ENCODE measurements around the gene KCTD4.

- TF ChIP-seq EP300 (IDR thresholded peaks at IDR 0.05) = no peak
- TF ChIP-seq, protein P1, sequence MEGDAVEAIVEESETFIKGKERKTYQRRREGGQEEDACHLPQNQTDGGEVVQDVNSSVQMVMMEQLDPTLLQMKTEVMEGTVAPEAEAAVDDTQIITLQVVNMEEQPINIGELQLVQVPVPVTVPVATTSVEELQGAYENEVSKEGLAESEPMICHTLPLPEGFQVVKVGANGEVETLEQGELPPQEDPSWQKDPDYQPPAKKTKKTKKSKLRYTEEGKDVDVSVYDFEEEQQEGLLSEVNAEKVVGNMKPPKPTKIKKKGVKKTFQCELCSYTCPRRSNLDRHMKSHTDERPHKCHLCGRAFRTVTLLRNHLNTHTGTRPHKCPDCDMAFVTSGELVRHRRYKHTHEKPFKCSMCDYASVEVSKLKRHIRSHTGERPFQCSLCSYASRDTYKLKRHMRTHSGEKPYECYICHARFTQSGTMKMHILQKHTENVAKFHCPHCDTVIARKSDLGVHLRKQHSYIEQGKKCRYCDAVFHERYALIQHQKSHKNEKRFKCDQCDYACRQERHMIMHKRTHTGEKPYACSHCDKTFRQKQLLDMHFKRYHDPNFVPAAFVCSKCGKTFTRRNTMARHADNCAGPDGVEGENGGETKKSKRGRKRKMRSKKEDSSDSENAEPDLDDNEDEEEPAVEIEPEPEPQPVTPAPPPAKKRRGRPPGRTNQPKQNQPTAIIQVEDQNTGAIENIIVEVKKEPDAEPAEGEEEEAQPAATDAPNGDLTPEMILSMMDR (IDR thresholded peaks at IDR 0.05) = no peak
- no peak for TF ChIP-seq POLR2A (IDR thresholded peaks at IDR 0.05)
These were observed 41.7 kb upstream of the KCTD4 start for GRCh38 chr13:45242524-45242923.

Measured in gastroesophageal sphincter (tissue), 3 donors.